HepG2 (cell line): ENCODE data around the gene LMX1B. TPM values are rescaled to one million over a fixed set of nuclear protein-coding genes. Genes with fewer than 3 reads are reported as not detected.
A peak's percentile ranks its signal among the peaks of the same experiment; 100 is the strongest.

Experiments used
- CREM ChIP-seq, 2 experiments: sonication (generic) in 1 of 2; formaldehyde crosslinking in 1 of 2; IDR thresholded peaks; 2 replicates each; pipeline versions ENCODE4 v1.4.0 to v1.6.1; 2016 to 2020; ENCODE audit warnings: antibody characterized with exemption in 1 of 2, mild to moderate bottlenecking in 1 of 2, missing genetic modification reagents in 1 of 2
- FOXP1 ChIP-seq, 2 experiments: fragments of 450-650 bp in 1 of 2; IDR thresholded peaks; 2 replicates each; pipeline ENCODE4 v1.6.1; 2017 to 2018; ENCODE audit warnings: antibody characterized with exemption in 1 of 2
- GTF2F1 ChIP-seq: fragments of 150-350 bp; IDR thresholded peaks from 2 replicates; pipeline ENCODE4 v1.6.1; 2014; ENCODE audit warnings: low read length
- NFIB ChIP-seq: sonication (generic); formaldehyde crosslinking; IDR thresholded peaks from 2 replicates; pipeline ENCODE4 v1.9.0; 2021; ENCODE audit warnings: missing genetic modification reagents, mild to moderate bottlenecking, borderline replicate concordance
- SRSF9 ChIP-seq: fragments of 200-400 bp; formaldehyde crosslinking; IDR thresholded peaks from 2 replicates; pipeline ENCODE4 v1.6.1; 2018; ENCODE audit warnings: borderline replicate concordance, mild to moderate bottlenecking, low read depth, low read length; ENCODE audit not compliant: insufficient read depth, poor library complexity, severe bottlenecking
- ZC3H13 ChIP-seq: sonication (generic); formaldehyde crosslinking; IDR thresholded peaks from 2 replicates; pipeline ENCODE4 v1.8.1; 2023; ENCODE audit warnings: mild to moderate bottlenecking, missing genetic modification reagents, moderate library complexity
- ZFX ChIP-seq: sonication (generic); formaldehyde crosslinking; IDR thresholded peaks from 2 replicates; pipeline ENCODE4 v1.4.0; 2020; ENCODE audit warnings: mild to moderate bottlenecking, low read depth, missing genetic modification reagents, moderate library complexity
- ZHX2 ChIP-seq, 2 experiments: sonication (generic) in 1 of 2; formaldehyde crosslinking in 1 of 2; IDR thresholded peaks; 2 replicates each; pipeline versions ENCODE4 v1.6.1 to v1.9.0; 2014 to 2022; ENCODE audit warnings: antibody characterized with exemption in 1 of 2, borderline replicate concordance in 1 of 2, inconsistent platforms in 1 of 2, low read depth in 1 of 2, missing genetic modification reagents in 1 of 2
- ZNF407 ChIP-seq: sonication (generic); formaldehyde crosslinking; IDR thresholded peaks from one replicate; pipeline ENCODE4 v1.5.1; 2020; ENCODE audit warnings: mild to moderate bottlenecking, missing genetic modification reagents; ENCODE audit errors: not compliant biosample characterization
- ZNF546 ChIP-seq: sonication (generic); formaldehyde crosslinking; conservative IDR thresholded peaks from 2 replicates; pipeline ENCODE4 v1.8.1; 2023; ENCODE audit warnings: mild to moderate bottlenecking, missing genetic modification reagents
- polyA plus RNA-seq, 8 experiments: library from polyadenylated mRNA; depleted of rRNA in 3 of 8; stranded (reverse) in 7 of 8; unstranded in 1 of 8; fragments of >200 nt; fragmentation: Illumina TruSeq in 4 of 8; extraction: Trizol in 4 of 8; gene quantifications; 2 replicates each; pipeline versions ENCODE4 v1.2.1 to v1.2.3, GENCODE V29; 2011 to 2016; ENCODE audit warnings: low read depth in 4 of 8, missing spikeins in 1 of 8, mixed read lengths in 1 of 8; ENCODE audit not compliant: insufficient read depth in 1 of 8
- total RNA-seq, 5 experiments: library from RNA; depleted of rRNA; stranded (reverse); fragments of >200 nt; fragmentation: Illumina TruSeq; extraction: Trizol; gene quantifications; 2 replicates each; pipeline ENCODE4 v1.2.3, GENCODE V29; 2016; ENCODE audit warnings: low read depth in 1 of 5
- TF ChIP-seq, protein P1 (sequence below): fragments of 450-650 bp; IDR thresholded peaks from 2 replicates; pipeline ENCODE4 v1.6.1; 2016

The LMX1B gene
- total and polyA plus RNA-seq, 2 of the 13 experiments (the other 11 are each of a cell fraction or from before 2014, with no cell fraction given), result not detected

GRCh38 chr9:126704892-126705766 lies 91.4 kb downstream of the LMX1B start (continued):
- TF ChIP-seq ZHX2 (IDR thresholded peaks at IDR 0.05; ENCODE audit: low read depth), result no peak
- no peak for TF ChIP-seq ZHX2 (CRISPR knock-in tag; IDR thresholded peaks at IDR 0.05; ENCODE audit: borderline replicate concordance)
- TF ChIP-seq NFIB, result no peak
- no peak for TF ChIP-seq CREM (IDR thresholded peaks at IDR 0.05)
- TF ChIP-seq CREM (CRISPR knock-in tag; IDR thresholded peaks at IDR 0.05), result no peak
- no peak for TF ChIP-seq ZFX (CRISPR knock-in tag)
- TF ChIP-seq GTF2F1, result no peak
- TF ChIP-seq, protein P1, sequence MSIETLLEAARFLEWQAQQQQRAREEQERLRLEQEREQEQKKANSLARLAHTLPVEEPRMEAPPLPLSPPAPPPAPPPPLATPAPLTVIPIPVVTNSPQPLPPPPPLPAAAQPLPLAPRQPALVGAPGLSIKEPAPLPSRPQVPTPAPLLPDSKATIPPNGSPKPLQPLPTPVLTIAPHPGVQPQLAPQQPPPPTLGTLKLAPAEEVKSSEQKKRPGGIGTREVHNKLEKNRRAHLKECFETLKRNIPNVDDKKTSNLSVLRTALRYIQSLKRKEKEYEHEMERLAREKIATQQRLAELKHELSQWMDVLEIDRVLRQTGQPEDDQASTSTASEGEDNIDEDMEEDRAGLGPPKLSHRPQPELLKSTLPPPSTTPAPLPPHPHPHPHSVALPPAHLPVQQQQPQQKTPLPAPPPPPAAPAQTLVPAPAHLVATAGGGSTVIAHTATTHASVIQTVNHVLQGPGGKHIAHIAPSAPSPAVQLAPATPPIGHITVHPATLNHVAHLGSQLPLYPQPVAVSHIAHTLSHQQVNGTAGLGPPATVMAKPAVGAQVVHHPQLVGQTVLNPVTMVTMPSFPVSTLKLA, result peak; percentile 33; the same call in 1 of the 2 replicates
- TF ChIP-seq FOXP1 (IDR thresholded peaks at IDR 0.05), result no peak
- TF ChIP-seq FOXP1 (CRISPR knock-in tag; IDR thresholded peaks at IDR 0.05), result no peak
- TF ChIP-seq ZNF407, result no peak
- TF ChIP-seq ZC3H13 (CRISPR knock-in tag), result no peak
- no peak for TF ChIP-seq SRSF9
- TF ChIP-seq ZNF546 (CRISPR knock-in tag), result no peak
